Heart left ventricle (tissue), 13 donors: Measurements from ENCODE around the gene NPHP1.

Experiments used
- CTCF ChIP-seq, 12 donors: fragments of 200-600 bp; sonication (generic) in 4 of 12; IDR thresholded peaks; one replicate each; pipeline versions ENCODE4 v1.5.0 to v1.8.0; 2018 to 2022; ENCODE audit warnings: antibody characterized with exemption in 12 of 12, mild to moderate bottlenecking in 5 of 12
- POLR2A ChIP-seq, 2 donors: fragments of 450-650 bp; IDR thresholded peaks; one replicate each; pipeline ENCODE4 v1.6.1; 2017; ENCODE audit warnings: antibody characterized with exemption in 2 of 2, mild to moderate bottlenecking in 2 of 2, moderate library complexity in 2 of 2
- donor health status: ischemic (EF 13 %, LVEDD 7.1; RV severe dilation, severe dysfunction).
- donor health status: DM: no; HTN: yes; CAD: no.
- donor health status: DM: no; HTN: no; CAD: no.
- donor health status: ischemic (EF 25% LVEDD 6.9; RV normal size, moderate dysfunction).
- donor health status: ischemic (EF 25% LVEDD 5.7; RV mildly dilated, moderate dysfunction).
- donor health status: ischemic (EF 35%, LVEDD 5.7; RV mildly dilated, moderate dysfunction).
- donor health status: nonischemic (EF 11% LVEDD 7.7; RV severe dilation, severe dysfunction).
- donor health status: DM: yes; HTN: yes; CAD: no.
- donor health status: PGD.
- donor health status: ischemic (EF 29% LVEDD 5.4; RV normal size, mild dysfunction).
- donor health status: nonischemic (EF 23%, LVEDD 6.1; RV moderate dilation, normal function).

- no peak for TF ChIP-seq CTCF (IDR thresholded peaks at IDR 0.05)
- no peak for TF ChIP-seq POLR2A (IDR thresholded peaks at IDR 0.05)
Observed at GRCh38 chr2:110095994-110096633, 108.7 kb downstream of the NPHP1 start.
